ENCODE measurements around the gene ZNF534.
"Not testable (repeated sequence)": the region's sequence is repeated elsewhere in the genome, so short reads cannot be mapped to it uniquely, and the experiment has no call there.

ZNF534 gene

DNA sequence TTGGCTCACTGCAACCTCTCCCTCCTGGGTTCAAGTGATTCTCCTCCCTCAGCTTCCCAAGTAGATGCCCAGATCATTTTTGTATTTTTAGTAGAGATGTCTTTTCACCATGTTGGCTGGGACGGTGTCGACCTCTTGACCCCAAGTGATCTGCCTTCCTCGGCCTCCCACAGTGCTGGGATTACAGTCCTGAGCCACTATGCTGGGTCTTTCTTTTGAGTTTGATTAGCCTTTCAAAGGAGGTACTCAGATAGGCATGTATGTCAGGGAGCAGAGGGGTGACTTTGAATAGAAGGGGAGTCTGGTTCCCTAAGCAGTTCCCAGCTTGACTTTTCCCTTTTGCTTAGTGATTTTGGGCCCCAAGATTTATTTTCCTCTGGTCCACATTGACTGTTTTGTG is 71.5 kb downstream of the ZNF534 start:
- DNase-seq, result not testable (repeated sequence)

DNA sequence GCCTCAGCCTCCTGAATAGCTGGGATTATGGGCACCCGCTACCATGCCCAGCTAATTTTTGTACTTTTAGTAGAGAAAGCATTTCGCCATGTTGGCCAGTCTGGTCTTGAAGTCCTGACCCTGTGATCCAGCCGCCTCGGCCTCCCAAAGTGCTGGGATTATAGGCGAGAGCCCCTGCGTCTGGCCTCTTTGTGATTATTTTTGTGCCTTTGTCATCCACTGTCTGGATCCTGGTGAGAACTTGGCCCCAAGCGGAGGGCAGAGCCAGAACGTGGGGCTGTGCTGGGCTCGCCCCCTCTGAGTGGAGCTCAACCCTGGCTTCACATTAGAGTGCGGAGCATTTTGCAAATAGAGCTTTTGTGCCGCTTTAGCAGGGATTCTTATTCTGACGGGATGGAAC is 72.0 kb downstream of the ZNF534 start:
- DNase-seq, result not testable (repeated sequence)

All from NCI-H226 (cell line).